Measurements from ENCODE around the gene MARCHF6.
"Not testable (repeated sequence)": the region's sequence is repeated elsewhere in the genome, so short reads cannot be mapped to it uniquely, and the experiment has no call there.

Gene MARCHF6

DNA sequence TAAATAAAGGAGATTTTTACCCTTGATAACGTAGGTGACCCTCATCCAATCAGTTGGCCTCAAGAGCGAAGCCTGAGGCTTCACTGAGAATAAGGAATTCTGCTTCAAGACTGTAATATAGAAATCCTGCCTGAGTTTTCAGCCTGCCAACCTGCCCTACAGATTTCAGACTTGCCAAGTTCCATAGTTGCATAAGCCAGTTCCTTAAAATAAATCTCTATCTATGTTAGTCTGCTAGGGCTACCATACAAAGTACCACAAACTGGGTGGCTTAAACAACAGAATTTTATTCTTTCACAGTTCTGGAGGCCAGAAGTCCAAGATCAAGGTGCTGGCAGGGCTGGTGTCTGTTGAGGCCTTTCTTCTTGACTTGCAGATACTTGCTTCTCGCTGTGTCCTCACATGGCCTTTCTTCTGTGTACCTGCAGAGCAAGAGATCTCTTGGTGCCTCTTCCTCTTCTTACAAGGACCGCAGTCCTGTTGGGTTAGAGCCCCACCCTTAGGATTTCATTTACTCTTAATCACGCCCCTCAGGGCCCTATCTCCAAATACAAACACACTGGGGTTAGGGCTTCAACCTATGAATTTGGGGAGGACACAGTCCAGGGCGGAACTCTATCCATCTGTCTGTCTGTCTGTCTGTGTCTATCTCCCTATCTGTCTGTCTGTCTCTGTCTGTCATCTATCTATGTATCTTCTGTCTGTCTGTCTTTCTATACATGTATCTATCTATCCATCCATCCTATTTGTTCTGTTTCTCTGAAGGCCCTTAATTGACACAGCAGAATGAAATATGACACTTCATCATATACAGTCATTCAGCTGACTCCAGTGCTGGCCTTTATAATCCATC is 28.8 kb upstream of the MARCHF6 start:
- no peak for DNase-seq

DNA sequence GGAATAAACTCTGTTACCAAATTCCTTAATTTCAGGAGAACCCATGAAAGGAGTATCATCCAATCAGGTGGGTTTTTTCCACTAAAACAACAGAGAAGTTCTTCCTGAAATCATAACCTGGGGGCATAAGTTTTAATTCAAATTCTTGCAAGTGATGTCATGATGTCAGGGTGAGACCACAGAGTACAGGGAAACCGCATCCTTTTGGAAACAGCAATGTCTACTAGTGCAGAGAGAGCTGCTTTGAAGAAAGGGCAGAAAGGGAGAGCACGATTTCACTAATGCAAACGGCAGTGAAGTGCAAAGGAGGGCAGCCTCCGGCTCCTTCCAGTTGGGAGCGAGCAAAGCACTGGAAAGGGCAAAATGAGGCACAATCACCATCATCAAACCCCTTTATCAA is 25.2 kb upstream of the MARCHF6 start:
- no peak for DNase-seq

DNA sequence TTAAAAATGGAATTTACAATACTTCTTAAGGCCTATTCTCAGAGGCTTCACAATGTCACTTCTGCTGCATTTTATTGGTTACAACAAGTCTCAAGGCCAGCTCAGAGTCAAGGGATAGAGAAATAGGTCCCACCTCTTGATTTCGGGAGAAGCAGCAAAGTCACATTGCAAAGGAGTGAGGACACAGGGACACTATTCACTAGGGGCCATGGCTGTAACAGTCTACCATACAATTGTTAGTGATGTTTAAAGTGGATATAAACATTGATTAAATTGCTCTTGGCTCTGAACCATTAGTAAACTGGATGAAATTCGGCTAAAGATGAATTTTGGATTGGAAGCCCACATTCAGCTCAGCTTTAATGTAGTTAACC is 24.1 kb upstream of the MARCHF6 start:
- DNase-seq: no peak

DNA sequence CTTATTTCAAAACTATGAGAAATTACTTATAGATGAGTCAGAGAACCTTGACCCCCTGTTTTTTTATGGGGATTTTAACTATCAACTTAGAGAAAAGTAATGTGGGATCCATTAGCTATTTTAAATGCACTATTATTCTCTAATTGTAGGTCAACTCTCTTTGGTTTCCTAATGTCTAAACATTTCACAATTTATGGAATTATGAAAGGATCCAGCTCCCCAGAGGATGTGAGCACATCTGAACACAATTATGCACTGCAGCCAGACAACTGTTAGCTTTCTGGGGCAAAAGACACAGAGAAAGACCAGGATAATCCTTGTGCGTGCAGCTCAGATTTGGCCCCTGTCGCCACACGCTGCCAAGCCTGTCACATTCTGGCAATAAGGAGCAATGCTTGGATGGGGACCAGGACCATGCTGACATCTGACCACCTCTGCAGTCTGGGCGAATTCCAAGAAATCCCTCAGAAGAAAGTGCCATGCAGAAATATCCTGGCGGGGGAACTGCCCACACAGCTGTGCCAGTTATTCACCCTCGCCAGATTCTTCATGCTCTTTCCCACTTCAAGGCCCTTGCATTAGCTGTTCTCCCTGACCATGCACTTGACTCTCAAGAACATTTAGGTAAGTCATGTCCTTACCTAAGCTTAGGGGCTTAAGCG is 23.5 kb upstream of the MARCHF6 start:
- no peak for DNase-seq

DNA sequence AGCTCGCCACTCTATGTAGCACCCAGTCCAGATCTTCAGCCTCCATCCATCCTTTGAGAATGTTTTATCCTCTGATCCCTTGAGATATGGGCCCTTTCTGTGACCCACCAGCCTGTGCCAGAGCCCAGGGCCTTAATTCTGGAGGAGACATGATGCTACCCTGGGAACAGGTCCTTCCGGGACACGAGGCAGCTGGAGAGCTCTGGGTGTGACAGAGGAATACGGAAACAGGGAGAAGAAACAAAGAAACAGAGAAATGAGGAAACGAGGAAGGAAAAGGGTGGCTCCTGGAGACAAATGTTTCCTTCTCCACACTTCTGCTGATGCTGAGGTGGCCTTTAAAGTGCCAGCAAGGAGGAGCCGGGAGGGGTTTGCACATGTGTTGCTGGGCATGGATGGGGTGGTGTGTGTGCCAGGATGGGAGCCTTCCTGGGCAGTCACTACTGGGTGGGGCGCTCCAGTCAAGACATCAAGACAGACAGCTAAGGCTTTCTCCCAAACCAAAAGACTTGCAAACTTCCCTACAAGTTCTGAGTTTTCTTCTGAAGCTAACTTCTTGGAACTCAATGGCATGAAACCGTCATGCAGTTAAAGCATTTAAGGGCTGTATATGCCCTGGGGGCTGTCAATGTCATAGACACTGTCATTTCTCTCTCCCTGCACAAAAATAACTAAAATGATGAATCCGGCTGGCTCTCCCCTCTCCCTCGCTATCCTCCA is 22.8 kb upstream of the MARCHF6 start:
- no peak for DNase-seq

DNA sequence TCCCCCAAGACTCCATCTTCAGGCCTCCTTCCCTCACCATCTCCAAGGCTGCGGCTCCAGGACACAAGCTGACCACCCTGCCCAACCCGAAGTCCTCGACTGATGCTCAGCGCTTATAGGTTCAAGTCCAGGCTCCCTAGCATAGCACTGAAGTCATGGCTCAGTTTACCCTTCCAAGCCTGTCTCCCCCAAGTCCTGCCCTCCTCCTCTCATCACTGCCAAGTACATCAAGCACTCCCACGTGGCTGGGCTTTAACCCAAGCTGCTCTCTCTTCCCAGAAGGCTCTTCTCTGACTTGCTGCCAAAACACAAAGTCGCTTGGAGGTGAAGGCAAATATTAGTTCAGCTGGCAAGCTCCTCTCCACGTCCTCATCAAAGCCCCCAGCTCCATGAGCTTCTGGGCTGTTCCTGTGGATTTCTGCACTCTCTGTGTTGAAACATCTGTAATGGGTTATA is 22.1 kb upstream of the MARCHF6 start:
- DNase-seq: no peak

DNA sequence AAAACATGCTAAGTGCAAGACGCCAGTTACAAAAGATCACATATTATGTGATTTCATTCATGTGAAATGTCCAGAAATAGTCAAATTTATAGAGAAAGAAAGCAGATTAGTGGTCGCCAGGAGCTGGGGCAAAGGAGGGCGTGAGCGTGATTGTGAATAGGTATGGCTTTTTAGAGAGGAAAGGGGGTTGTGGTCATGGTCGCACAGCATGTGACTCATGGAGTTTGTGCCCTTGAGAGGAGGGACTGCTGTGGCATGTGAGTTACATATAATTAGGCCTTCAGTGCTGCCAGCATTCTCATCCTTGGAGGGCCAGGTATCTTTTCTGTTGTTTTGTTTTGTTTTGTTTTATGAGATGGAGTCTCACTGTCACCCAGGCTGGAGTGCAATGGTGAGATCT is 21.2 kb upstream of the MARCHF6 start:
- DNase-seq: no peak

DNA sequence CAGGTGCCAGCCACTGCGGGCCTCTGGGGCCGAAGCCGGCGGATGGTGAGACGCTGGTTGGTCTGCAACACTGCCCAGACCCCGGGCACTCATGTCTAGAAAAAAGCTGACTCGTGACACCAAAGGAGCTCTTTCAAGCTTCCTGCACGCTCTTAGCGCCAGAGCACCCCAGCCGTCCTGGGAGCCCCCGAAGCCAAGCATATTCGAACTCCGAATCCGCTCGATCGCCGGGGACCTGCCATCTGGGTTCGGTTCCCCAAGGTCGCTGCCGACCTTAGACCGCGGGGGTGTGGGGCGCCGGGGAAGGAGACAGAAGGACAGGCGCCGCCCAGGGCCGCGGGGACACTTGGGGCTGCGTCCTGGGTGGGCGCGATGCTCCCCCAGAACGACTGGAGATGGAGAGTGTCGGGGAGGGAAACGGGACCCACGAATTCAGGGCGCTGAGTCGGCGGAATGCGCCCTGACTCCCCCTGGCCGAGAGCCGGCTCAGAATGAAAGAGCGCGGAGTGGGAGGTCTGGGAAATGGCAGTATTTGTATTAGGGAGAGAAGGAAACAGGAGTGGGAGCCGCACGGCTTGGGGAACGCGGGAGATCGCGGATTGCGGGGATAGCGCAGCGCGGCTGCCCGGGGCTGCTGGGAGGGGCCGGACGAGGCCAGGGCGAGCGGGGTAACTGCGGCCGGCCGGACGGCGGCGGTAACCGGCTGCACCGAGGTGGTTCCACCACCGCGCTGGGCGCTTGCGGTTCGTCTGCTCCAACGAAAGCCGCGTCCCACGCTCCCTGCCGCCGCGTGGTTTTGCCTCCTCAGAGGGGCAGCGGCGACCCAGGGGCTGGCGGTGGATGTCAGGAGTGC is 20.1 kb upstream of the MARCHF6 start:
- peak in 1 of 2 donors; percentile 9 for DNase-seq

DNA sequence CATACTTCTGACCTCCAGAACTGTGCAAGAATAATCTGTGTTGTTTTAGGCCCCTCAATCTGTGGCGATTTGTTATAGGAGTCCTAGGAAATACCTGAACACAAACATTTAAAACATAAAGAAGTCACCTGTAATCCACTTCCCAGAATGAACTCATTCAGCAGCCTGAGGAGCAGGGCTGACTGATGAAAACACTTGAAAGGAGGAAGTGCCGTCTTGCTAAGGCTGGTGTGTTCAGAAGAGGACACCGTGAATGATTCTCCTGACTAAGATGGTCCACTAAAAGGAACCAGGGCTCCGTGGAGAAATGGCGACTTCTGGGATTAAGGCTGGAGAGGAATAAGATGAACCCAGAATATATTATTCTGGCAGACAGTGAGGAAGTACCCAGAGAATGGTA is 18.7 kb upstream of the MARCHF6 start:
- DNase-seq: no peak

DNA sequence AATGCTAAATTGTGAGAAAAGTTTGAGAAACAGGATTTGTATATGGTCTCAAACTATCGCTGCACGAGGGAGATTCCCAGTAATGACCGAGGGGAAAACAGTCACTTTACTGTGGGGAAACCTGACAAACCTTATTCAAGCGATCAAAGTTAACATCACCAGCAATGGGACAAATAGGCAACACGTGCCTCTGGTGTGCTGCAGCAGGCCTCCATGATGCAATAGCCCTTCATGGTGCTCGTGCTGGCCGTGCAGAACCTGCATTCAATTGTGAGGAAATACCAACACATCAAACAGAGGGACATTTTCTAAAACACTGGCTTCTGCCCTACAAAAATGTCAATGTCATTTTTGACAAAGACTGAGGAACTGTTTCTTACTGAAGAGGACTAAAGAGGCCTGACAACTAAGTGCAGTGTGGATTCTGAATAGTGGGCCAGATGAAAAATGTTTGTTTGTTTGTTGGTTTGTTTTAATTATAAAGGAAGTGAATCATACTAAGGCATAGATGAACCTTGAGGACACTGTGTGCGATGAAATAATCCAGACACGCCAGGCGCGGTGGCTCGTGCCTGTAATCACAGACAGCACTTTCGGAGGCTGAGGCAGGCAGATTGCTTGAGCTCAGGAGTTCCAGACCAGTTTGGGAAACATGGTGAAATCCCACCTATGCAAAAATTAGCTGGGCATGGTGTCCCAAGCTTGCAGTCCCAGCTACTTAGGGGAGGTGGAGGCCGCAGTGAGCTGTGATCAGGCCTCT is 17.6 kb upstream of the MARCHF6 start:
- DNase-seq: no peak

DNA sequence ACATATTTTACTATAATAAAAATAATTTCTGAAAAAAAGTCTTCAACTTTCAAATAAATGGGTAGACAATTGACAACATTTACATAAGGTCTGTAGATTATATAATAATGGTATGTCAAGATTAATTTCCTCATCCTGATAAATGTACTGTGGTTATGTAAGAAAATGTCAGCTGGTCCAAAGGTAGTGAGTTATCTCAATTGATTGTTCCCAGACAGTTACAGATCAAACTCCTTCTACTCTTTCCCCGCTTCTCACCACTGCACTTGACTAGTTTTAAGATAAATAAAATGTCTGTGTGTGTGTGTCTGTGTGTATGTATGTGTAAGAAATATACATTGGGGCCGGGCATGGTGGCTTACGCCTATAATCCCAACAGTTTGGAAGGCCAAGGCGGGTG is 16.4 kb upstream of the MARCHF6 start:
- DNase-seq: no peak

DNA sequence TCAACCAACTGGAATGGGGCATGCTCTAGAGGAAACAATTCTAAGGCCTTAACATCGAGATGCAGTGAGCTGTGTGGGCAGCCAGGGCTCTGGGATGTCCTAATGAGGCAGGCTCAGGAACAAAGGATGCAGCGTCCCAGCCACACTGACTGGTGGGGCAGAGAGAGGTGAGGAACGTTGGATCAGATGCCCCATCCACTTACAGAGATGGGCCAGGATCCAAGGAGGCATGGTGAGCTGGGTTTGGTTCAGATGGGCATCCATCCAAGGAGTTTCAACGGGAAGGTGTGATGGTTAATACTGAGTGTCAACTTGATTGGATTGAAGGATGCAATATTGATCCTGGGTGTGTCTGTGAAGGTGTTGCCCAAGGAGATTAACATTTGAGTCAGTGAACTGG is 15.5 kb upstream of the MARCHF6 start:
- no peak for DNase-seq

DNA sequence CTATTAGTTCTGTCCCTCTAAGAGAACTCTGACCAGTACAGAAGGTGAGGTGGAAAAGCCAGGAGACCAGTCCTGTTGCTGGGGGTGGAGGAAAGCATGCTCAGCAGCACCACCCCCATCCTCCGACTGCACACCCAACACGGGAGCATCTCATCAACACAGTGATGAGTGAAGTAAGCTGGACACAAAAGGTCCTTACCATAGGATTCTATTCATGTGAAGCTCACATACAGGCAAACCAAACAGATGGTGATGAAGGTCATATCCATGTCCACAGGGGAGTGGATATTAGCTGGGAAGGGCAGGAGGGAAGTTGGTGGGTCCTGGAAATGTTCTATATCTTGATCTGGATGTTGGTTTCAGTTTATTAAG is 14.8 kb upstream of the MARCHF6 start:
- no peak for DNase-seq

DNA sequence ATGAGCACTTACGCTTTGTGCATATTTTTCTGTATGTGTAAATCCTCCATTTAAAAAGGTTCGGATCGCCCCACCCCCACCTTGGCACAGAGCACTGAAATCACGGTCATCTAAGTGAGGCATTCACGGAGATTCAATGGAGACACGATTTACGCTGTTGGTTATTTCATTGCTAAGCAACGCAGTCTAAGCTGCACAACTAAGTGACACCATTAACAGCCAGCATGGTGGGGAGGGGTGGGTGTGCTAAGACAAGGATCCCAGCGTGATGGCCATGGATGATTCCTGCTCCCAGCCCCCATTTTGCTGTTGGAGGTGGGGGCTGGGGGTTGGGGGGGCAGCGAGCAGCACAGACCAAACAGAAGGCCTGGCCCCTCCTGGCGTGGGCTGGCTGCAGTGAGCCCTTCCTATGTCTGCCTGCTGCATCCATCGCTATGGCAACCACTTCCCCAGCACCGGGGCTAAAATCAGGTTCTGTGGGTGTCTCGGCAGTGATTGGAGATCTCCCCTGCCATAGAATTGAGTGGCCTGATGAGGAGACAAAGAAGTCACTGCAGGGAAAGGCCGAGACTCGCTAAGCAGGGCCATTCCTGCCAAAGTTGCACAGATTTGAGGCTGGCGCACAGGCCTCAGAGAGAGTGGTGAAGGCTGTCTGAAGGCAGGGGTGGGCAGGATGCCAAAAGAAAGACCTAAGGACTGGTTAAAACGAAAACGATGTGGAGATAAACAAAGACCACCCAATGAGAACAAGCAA is 14.3 kb upstream of the MARCHF6 start:
- no peak for DNase-seq

DNA sequence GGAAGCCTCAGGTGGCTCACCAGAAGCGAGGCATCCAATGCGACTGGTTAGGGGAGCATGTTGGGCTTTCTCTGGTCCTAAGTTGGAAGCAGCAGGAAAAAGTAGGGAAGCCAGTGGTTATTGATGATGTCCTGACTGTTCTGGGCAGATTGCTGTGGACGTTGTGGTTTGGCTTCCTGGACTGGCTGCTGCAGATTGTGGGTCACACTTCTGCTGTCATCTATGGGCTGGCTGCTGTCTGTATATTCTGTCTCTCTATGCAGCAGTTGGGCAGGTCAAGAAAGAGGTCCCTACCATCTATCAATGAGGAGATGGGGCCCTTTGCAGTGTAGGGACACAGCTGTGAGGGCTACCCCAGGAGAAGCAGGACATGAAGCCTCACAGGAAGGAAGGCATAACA is 13.5 kb upstream of the MARCHF6 start:
- no peak for DNase-seq

DNA sequence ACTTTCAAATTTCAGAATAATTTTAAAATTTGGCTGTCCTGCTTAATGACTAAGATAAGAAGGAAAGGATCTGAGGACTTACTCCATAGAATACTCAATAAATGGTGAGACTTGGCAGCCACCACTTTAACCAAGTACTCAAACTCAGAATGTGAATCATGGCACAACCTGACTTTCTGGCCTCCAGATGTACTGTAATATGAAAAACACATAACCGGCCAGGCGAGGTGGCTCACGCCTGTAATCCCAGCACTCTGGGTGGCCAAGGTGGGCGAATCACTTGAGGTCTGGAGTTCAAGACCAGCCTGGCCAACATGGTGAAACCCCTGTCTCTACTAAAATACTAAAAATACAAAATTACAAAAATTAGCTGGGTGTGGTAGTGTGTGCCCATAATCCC is 10.0 kb upstream of the MARCHF6 start:
- no peak for DNase-seq

DNA sequence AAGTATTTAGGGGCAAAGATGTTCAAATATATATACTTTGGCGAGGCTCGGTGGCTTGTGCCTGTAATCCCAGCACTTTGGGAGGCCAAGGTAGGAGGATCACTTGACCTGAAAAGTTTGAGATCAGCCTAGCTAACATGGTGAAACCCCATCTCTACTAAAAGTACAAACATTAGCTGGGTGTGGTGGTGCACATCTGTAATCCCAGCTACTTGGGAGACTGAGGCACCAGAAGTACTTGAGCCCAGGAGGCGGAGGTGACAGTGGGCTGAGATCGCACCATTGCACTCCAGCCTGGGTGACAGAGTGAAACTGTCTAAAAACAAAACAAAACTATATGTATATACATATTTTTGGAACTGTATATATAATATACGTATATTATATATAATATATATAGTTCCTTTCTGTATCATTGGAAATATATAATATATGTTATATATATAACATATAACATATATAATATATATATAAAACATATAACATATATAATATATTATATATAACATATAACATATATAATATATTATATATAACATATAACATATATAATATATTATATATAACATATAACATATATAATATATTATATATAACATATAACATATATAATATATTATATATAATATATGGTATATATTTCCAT is 8.9 kb upstream of the MARCHF6 start:
- not testable (repeated sequence) for DNase-seq

DNA sequence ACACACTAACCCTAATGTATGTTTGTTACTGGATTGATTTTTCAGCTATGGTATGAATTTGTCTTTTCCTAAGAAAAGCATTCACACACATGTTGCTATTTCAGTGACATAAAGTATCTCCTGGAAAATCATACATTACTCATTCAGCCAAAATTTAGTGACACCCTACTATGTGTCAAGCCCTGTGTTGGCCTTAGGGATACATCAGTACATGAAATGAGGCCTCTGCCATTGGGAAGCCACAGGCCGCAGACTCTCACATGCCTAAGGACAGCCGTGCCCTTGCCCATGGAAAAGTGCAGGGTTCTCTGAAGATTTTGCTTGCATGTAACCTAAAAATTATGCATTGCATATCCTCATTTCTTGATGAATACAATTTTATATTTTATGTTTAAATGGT is 5.2 kb upstream of the MARCHF6 start:
- DNase-seq: no peak

DNA sequence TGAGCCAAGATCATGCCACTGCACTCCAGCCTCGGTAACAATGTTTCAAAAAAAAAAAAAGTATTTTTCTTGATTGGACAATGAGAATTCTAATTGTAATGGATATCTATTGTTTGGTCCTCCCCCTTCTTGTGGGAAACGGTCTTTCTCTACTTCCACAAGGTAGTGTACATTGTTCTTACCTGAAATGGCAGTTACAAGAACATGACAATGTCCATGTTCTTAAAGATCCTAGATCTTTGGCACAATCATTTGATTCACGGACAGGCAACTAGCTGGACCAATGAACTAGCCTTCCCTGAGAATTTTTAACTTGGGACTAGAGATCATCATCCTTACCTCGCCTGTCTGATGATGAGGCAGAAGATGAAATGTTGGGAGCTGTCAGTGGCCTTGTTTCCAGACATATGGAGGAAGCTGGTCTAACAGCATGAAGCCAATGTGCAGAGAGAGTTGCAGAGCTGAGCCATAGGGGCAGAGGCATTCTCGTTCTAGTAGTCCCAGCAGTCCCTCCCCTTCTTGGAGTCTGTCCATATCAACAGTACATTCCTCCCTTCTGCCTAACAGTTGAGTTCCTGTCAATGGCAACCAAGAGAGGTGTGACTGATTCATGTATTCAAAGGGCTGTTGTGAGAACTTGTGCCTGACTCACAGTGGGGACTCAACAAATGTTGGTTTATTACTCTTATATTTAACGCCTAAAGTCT is 2.1 kb upstream of the MARCHF6 start:
- DNase-seq: no peak

DNA sequence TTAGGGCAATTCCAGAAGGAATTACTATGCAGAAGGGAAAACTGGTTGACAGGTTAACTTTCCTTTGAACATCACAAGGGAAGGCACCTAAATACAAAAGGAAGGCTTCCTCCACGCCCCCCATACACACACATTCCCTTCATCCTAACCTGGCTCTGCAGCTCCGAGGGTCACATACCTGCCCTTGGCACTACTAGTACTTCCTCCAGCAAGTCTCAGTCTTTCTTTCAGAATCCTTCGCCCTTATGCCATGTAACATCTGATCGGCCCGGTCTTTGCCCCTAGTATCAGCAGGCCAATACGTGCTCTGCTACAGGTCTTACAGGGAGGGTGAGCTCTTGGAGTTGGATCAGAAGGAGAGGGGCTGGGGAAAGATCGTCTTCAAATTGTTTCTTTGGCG is 1.6 kb upstream of the MARCHF6 start:
- DNase-seq: no peak
